ENCODE results near the gene DNAJC27.

DNA sequence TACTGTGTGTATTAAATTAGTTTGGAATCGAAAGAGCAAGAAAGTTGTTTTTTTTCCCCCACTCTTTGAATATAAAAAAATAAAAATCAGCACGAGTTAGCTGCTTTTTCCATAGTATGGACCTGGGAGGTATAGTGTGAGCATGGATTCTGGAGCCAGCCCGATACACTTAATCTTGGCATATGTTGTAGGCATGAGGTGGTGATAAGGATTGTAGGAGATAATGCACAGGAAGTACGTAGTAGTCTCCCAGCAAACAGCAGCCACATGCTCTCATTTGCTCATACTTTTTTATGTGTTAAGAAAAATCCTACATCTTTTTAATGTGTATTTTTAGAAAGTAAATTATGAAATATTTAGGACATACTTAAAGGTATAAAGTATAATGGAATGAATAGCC lies 2.1 kb upstream of the DNAJC27 start:
- no peak for TF ChIP-seq EZH2 (IDR thresholded peaks at IDR 0.05)
- no peak for TF ChIP-seq CTCF (IDR thresholded peaks at IDR 0.05 in 2 of 3, conservative IDR thresholded peaks at IDR 0.05 in 1 of 3; ENCODE audit: borderline replicate concordance in 1 of 3, insufficient read depth in 1 of 3, low read depth in 2 of 3, low read length in 2 of 3)
- TF ChIP-seq RAD21 (IDR thresholded peaks at IDR 0.05; ENCODE audit: low read depth) = no peak
- TF ChIP-seq CEBPB (IDR thresholded peaks at IDR 0.05; ENCODE audit: low read depth) = no peak
- no peak for TF ChIP-seq POLR2A (IDR thresholded peaks at IDR 0.05; ENCODE audit: borderline replicate concordance, extremely low read depth, insufficient read depth, insufficient read length)
- no peak for TF ChIP-seq POLR2AphosphoS5 (IDR thresholded peaks at IDR 0.05; ENCODE audit: low read depth, low read length)
- TF ChIP-seq YY1 (IDR thresholded peaks at IDR 0.05; ENCODE audit: extremely low read depth, insufficient replicate concordance, low read depth, low read length) = no peak

Data from HCT116 (cell line).